Measurements from ENCODE around the gene SEC16A.
"Not testable (repeated sequence)": the region's sequence is repeated elsewhere in the genome, so short reads cannot be mapped to it uniquely, and the experiment has no call there.

SEC16A gene

DNA sequence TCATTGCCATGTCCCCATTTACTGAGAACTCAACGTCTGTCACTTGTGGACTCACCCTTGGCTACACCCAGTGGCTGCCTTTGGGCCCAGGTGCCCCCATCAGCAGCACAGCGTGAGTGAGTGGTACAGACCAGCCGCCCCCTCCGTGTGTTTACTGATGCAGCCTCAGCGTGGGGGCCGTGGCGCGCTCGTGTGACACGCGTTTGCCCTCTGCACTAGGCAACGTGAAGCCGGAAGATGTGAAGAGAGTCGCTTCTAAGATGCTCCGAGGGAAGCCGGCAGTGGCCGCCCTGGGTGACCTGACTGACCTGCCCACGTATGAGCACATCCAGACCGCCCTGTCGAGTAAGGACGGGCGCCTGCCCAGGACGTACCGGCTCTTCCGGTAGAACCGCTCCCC is 60.0 kb downstream of the SEC16A start:
- no peak for DNase-seq (ENCODE audit: low read depth)

DNA sequence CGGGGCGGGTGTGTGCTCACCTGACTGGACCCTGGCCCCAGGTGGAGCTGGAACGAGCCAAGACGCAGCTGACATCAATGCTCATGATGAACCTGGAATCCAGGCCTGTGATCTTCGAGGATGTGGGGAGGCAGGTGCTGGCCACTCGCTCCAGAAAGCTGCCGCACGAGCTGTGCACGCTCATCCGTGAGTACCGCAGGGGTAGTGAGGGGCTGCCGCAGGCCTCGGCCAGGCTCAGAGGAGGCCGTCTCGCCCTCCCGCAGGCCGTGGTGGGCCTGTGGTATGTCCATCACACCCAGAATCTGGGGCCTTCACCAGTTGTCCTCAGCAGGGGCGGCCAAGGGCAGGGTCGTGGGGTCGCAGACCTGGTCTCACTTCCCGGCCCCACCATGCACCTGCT is 61.0 kb downstream of the SEC16A start:
- no peak for DNase-seq (ENCODE audit: low read depth)

DNA sequence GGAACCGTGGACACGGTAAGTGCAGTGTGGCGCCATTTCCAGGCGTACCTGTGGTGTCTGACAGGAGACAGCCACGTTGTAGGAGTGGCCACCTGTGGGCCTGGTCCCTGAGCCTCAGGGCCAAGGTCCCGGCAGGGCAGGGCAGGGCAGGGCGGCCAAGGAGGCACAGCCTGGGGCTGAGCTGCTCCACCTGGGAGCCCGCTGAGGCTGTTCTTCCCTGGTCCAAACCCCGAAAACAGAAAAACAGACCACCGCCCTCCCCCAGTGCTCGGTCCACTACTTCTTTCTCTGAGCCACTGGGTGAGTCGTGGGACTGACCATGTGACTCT is 63.8 kb downstream of the SEC16A start:
- DNase-seq (ENCODE audit: low read depth), result no peak

- DNase-seq (ENCODE audit: low read depth), result no peak
Measured at GRCh38 chr9:136418182-136419091, 64.4 kb downstream of the SEC16A start.

DNA sequence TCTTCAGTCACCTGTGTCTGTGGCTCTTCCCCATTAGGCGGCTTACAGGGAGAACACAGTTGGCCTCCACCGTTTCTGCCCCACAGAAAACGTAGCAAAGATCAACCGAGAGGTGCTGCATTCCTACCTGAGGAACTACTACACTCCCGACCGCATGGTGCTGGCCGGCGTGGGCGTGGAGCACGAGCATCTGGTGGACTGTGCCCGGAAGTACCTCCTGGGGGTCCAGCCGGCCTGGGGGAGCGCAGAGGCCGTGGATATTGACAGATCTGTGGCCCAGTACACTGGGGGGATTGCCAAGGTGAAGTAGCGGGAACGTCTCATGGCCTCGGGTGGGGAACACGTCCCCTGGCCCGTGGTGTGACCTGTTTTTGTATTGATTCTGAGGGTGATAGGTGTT is 65.9 kb downstream of the SEC16A start:
- DNase-seq (ENCODE audit: low read depth), result no peak

GRCh38 chr9:136416427-136416826 is 66.4 kb downstream of the SEC16A start:
- DNase-seq (ENCODE audit: low read depth), result no peak

- DNase-seq (ENCODE audit: low read depth), result no peak
Measured at GRCh38 chr9:136412962-136413361, 69.9 kb downstream of the SEC16A start.

- no peak for DNase-seq (ENCODE audit: low read depth)
Measured at GRCh38 chr9:136411378-136411777, 71.5 kb downstream of the SEC16A start.

DNA sequence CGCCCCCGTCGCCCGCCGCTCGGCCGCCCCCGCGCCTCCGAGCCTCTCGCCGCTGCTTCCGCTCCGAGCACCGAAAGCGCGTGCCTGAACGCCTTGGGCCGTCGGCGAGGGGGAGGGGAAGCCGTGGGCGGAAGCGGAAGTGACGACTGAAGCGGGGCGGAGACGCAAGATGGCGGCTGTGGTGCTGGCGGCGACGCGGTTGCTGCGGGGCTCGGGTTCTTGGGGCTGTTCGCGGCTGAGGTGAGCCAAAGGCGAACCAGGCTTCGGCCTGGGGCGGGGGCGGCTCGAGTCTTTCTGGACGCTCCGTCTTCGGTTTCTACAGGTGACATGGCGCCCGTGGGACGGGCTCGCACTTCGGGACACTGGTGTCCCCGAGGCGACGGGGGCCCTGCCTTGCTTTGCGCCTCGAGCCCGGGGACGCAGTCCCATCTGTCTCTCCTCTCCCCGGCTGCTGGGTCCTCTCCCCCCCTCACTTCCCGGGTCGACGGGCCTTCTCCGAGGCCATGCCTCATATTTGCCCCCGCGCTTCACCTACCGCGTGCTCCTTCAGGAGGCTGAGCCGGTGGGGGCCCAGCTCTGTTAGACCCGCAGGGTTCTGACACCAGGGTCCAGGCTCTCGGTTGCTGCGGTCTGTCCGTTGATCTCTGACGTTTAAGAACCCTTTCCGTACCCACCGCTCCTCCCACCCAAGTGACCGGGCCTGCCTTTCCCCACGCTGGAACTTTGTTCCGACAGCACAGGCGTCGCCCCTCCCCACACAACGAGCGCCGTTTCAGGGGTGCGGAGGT is 72.1 kb downstream of the SEC16A start, which contains the start of the genes ENTR1 and PMPCA:
ENTR1 (minus strand) TSS at position 115 of the 788 bp plus-strand sequence. CDS start 217 bp downstream, outside the sequence.
PMPCA (plus strand) TSS at position 159 of the 788 bp plus-strand sequence; CDS start at position 170, 11 bp downstream.
- DNase-seq (ENCODE audit: low read depth), result peak; percentile 39

DNA sequence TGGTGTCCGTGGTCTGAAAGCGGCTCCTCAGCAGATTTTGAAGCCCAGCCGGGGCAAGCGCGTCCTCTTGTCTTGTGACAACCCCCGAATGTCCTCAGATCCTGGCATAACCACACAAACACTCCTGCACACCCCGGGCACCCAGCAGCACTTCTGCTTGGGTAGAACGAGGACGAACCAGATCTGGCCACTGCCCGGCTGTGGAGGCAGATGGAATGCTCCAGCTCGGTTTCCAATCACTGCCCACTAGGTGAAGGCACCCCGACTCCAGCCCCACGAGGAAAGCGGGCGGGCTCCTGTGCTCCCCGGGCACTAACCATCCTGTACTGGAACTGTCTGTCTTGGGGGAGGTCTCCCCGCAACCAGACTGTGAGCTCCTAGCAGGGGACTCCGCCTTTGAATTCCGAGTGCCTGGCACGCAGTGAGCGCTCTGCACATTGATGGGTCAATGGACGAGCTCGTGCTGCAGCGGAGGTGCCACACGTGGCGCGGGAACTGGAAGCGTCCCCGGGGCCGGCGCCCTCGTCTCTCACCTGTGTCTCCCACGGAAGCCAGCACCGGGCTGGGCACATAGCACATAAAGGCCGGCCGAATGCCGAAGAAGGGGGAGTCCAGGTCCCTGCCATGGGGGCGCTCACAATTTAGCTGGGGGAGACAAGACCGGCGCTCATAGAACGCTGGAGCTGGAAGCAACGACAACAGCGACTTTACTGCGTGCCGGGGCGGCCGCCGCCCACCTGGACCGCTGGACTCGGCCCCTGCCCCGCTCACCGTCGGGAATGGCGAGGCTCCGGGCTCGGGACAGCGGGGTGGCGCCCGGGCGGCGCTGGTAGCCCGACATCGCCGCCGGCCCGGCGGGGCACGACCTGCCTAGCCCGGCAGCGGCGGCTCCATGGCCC is 73.0 kb downstream of the SEC16A start:
- DNase-seq (ENCODE audit: low read depth), result no peak

GRCh38 chr9:136407911-136408310 is 74.9 kb downstream of the SEC16A start:
- DNase-seq (ENCODE audit: low read depth), result no peak

- DNase-seq (ENCODE audit: low read depth), result not testable (repeated sequence)
Measured at GRCh38 chr9:136407061-136407460, 75.8 kb downstream of the SEC16A start.

GRCh38 chr9:136405904-136406303 is 76.9 kb downstream of the SEC16A start:
- not testable (repeated sequence) for DNase-seq (ENCODE audit: low read depth)

DNA sequence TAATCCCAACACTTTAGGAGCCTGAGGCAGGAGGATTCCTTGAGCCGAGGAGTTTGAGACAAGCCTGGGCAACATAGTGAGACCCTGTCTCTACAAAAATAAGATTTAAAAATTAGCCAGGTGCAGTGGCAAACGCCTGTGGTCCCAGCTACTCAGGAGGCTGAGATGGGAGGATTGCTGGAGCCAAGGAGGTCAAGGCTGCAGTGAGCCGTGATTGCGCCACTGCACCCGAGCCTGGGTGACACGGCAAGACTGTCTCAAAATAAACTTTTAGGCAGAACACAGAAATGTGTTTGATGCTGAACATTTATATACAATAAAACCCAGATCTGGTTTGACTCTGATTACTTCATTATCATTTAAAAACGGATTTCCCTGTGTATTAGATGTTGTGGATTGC is 77.4 kb downstream of the SEC16A start:
- no peak for DNase-seq (ENCODE audit: low read depth)

- DNase-seq (ENCODE audit: low read depth), result no peak
Measured at GRCh38 chr9:136404801-136405136, 78.1 kb downstream of the SEC16A start.

GRCh38 chr9:136403915-136404800 is 78.7 kb downstream of the SEC16A start:
- no peak for DNase-seq (ENCODE audit: low read depth)

DNA sequence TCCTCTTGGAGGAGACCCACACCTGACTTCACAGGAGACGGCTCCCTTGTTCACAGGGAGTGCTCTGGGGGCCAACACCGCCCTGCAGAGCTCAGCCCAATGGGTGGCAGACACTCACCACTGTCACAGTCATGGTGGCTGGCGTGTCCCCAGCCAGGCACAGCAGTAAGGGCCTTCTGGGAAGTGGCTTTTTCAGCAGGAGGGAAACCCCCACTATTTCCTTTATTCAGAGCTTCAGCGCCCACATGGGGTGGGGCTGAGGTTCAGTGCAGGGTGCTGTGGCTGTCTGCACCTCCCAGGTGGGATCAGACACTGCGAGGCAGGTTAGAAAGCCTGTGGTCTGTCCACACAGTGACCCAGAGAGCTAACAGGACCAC is 79.3 kb downstream of the SEC16A start:
- no peak for DNase-seq (ENCODE audit: low read depth)

GRCh38 chr9:136402067-136402466 is 80.8 kb downstream of the SEC16A start:
- no peak for DNase-seq (ENCODE audit: low read depth)

DNA sequence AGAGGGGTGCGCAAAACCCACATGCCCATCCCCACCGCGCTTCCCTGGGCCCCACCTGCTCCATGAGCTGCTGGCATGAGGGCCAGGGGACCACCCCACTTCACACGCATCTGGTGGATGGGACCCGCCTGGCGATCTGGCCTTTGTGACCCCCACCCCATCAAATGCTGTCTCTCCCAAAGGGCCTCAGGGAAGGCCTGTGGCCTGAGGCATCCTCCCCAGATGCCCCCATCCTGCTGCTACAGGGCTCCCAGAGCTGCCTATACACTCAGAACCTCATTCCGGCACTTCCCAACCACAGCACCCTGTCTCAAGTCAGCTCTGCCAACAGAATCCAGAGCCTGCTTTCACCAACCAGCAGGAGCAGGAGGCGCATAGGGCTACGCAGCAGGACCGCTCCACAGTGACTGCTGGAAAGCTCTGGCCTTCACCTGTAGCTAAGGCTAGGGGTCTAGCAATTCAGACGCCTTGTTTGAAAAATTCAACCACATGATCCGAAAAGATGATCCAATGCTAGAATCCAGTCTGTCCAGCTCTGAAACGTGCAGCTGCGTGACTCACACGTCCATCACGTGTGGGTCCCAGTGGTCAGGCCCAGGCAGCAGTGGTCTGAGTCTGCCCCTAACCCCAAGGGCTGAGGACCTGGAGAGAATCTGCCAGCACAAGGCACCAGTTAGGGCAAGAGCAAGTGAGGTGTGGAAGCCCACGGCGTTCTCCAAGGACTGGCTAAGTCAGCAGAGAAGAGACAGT is 81.5 kb downstream of the SEC16A start:
- DNase-seq (ENCODE audit: low read depth), result no peak
